HG03469 (cell line): ENCODE data around the gene KY.

Experiments
- ATAC-seq: cut with Tn5 transposase; IDR thresholded peaks from one replicate; pipeline ENCODE4 v1.9.1; 2021; ENCODE audit warnings: mild to moderate bottlenecking, moderate library complexity, moderate number of reproducible peaks; ENCODE audit not compliant: unreplicated experiment

Gene KY

DNA sequence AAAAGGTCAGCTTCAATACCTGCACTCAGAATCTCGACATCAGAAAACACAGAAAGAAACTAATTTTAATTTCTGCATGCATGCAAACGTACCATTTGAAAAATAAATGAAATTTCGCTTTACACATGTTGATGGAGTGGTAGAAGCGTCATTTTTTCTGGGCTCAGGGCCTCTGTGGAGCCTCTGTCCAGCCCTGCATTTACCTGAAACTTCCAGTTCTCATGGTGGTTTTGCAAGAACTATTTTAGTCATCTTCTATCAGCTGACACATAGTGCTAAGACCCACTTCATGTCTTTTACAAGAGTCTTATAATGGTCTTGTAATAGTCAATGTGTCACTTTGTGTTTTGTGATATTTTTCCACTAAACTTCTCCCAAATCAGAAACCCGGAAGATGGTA is 5.3 kb downstream of the KY start:
- ATAC-seq = no peak

DNA sequence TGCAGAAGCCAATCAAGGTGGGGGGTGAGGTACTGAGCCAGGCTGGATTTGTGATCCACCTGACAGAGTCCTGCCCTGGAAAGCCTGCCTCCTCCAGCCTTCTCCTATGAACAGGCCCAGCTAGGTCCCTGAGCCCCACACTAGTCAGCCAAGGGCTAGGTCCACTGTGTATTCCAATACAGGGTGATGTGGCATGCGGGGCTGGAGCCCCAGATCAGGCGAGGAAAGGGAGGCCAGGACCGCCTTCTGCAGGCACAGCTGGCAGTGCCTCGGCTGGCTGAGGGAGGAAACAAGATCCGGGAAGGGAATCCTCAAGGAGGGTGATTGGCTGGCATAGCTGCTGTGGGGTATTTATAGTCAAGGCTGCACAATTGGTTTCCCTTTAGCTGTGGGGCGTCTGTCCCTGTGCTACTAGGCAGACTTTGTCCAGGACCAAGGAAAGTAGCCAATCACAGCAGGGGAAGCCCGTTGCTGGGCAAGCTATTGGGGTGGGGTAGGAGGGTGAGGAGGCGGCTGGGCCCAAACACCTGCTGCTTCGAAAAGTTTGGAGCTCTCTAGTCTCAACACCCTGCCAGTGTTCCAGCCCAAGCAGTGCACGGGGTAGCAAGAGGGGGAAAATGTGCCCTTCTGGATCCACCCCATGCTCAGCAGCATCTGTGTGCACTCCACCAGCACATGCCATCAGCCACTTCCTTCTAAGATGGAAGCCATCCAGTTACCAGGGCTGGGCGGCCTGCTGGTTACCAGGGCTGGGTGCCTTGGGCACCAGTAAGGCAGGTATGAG is 5.9 kb downstream of the KY start:
- ATAC-seq = no peak

DNA sequence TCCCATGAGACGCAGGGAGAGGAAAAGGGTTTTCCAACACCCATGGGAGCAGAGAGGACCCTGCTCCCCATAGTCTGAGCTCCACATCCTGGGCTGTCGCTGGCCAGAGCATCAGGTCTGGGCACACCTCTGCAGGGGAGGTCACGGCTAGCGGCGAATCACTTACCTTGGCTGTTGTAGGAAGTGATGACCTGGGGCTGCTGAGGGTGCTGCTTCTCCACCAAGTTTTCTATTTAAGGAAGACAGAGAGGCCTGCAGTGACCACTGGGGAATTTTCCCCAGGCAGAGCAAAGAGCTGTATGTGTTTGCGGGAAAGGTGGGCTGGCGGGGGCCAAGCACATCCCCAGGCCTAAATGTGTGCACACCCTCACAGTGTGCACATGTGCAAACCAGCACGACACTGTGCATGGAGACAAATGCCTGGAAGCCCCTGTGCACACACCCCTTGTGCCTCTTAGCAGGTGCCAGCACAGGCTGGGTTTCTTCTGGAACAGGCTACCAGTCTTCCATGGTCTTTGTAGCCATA is 7.6 kb downstream of the KY start:
- no peak for ATAC-seq

DNA sequence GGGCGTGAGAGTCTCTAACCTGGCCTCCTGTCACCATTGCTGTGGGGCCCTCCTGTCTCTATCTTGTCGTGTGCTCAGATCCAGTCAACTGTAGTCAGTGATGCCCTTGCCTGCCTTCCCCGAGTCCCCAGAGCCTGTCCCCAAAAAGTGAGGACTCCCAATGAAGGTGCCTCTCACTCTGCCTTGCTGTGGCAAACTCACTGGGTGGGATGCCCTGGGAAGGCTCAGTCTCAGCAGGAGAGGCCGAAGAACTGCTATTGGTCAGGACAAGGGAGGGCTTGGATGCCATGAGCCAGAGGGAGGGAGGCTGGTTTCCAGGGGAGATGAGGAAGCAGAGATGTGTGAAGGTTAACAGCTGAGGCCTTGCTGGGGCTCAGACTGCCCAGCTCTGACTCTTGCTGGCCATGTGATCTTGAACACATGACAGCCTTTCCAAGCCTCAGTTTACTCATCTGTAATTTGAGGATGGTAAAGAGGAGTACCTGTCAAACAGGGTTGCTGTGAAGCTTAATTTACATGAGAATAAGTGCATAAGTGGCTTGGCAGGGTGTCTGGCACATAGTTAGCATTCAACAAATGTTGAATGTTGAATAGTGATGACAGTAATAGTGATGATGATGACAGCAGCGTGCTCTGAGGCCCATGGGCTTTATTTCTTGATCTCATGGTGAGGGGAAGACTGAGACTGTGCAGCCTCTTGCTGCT is 8.2 kb downstream of the KY start:
- ATAC-seq = no peak

DNA sequence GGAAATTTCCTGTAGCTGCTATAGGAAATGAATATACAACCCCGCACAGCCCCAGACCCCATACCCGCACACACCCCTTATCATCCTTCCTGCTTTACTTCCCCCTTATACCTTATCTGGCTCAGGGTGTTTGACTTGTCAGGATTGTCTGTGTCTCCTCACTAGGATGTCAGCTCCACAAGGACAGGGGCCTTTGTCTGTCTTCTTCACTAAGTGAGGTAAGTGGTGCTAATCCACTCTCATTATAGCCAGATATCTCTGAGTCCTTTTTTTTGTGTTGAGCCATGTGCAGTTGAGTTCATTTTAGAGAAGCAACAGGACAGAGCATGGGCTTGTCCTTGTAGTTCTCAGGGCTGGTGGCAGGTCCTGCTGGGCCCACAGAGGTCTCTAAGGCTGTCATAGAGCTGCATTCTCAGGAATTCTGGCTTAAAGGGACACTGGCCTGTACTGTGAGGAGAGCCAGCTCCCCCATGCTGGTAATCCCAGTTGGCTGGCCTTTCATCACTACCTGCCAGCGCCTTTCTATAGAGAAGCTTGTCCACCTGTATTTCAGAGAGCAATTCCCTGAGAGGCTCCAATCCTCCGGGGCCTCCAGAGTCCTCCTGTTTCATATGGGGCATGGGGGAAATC is 9.0 kb downstream of the KY start:
- no peak for ATAC-seq

DNA sequence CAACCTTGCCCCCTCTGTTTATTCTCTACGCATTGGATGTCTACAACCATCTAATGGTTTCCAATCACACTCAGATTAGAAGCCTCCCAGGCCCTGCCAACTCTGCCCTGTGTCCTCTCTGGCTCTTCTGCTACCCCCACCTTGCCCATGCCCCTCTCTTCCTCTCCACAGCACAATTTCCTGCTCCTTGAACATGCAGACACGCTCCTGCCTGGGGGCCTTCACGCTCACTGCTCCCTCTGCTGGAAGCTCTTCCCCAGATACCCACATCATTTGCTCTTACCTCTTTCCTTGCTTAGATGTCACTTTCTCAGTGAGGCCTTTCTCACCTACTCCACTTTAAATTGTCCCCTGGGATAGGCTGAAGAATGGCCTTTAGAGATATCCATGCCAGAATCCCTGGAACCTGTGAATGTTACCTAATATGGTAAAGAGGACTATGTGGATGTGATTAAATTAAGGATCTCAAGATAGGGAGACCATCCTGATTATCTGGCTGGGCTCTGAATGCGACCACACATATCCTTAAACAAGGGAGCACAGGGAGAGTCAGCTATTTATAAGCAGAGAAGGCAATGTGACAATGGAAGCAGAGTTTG is 9.9 kb downstream of the KY start:
- ATAC-seq = no peak

DNA sequence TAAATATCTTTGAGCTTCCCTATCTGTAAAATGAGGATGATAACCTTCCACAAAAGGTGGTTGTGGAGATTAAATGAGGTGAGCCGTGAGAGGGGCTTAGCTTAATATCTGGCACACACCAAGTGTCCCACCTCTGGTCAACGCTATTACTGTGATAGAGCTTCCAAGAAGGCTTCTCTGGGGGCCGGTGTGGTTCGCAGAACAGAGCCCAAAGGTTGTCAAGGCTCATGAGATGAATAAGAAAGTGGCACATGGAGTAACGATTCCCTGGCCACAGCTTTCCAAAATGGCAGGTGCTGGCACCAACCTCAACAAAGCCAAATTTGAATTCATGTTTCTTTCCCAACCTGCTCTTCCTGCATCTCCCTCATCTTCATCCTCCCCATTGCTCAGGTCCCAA is 10.4 kb downstream of the KY start:
- ATAC-seq = no peak

DNA sequence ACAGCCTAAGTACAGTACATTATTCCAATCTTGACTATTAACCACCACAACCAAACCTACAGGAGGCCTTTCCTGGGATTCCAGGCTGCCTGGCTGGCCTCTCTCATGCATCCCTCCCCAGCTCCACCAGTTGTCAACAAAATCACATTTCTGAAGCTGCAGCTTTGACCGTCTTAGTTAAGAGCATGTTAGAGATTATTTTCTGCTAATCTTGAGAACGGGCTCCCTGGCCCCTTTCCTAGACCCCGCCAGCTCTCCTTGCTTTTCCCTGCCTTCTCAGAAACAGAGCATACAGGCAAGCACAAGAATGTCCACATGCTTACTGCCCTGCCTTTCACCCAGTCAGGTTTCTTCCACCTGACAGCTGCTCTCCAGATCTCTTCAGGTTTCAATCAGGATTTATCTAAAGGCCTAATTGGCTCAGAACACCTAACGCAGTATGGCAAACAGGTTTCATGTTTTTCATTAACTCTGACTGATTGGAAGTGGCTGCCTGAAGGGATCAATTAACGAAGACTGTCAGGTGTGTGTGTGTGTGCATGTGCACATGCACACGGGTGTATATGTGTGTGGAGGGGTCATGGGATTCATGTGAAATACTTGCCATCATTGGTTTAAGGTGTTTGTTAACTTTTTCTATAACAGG is 12.3 kb downstream of the KY start:
- ATAC-seq = no peak

DNA sequence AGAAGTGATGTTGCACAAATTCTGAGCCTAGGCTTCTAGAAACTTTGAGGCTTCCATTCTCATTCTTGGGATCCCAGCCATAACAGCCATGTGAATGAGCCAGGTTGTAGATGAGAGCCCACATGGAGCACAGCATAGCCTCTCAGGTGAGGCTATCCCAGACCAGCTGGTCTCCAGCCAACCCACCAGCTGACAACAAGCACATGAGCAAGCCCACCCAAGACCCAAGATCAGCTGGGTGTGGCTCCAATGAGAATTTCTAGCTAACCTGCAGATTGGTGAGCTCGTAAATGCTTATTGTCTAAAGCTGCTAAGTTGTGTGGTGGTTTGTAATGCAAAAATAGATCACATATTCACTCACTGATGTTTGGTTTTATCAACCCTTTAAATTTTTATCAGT is 14.4 kb downstream of the KY start:
- ATAC-seq = no peak

DNA sequence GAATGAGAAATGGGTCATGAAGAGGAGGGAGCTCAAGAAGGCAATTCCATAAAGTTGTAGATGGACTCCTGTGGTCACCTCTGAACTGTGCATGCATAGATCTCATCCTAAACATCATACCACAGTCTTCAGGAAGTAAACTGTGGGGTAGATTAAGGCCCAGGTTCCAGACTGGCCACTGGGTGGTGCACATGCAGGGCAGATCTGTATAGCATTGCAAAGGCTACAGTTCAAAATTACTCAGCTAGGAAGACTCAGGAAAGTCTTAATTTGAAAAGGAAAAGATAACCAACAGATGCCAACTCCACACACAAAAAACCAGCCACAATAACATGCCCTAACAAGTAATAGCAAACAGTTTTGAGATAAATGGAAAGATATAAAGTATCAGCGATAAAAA is 20.3 kb downstream of the KY start:
- no peak for ATAC-seq

DNA sequence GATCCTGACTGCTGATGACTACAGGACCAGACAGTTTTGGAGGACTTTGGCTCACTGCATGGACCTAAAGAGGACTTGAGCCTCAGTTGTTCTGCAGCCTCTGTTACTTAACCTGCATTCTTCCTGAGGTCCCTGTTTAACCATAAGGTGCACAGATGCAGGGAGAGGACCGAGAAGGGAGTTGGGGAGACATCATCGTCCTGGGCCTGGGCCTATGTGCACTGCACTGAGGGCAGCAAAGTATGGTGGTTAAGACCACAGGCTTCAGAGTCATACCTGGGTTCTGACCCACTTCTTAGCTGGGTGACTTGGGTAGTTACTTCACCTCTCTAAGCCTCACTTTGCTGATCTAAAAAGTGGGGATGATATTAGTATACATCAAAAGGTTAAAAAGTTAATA is 21.9 kb downstream of the KY start:
- no peak for ATAC-seq

DNA sequence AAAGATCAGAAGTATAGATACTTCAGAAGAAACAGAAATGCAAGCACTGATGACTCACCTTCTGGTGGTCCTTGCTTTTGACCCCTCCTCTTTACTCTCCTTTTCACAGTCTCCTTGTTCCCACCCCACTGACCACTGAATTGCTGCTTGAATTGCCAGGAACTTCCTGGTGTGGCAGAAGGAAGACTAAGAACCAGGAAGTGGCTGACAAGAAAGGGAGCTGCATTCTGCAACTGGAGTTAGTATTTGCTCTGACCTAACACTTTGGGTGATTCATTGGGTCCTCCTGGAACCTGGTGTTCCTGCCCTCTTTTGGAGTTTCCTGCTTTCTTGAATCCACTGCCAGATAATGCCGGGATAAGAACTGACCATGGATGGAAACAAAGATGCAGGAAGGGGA is 23.0 kb downstream of the KY start:
- no peak for ATAC-seq

DNA sequence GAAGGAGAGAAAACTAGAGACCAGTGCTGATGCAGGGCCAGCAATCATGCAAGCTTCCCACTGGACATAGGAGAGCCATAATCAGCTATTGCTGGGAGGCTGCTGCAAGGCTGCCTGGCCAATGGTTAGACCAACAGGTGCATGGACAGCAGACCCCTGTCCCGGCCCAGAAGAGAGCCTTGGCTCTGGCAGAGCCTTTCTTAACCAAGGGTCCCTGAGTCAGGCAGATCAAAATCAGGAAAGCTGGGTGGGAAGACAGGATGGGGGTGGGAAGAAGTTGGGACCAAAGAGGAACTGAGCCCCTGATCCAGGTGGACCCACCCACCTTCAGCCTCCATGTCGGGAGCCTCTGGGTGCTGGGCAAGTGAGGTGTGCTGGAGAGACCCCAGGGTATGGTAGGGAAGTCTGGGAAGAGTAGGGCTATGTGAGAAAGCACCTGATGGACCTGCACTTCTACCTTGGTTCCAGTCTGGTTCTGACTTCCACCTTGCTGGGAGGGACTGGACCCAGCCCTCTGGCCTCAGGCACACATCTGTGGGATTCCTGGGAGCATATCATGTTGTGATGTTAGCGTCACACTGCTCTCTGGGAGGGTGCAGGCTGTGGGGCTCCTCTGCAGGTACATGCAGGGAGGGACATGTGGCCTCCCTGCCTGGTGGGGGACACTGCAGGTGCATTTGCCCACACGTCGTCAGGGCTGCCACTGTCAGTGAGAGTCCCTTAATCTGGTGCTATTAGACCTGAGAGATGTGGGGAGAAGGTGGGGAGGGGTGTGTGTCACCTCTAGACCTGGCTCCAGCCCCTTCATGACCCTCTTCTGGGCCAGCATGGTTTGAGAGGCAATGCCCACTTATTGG is 24.7 kb downstream of the KY start:
- ATAC-seq = no peak

DNA sequence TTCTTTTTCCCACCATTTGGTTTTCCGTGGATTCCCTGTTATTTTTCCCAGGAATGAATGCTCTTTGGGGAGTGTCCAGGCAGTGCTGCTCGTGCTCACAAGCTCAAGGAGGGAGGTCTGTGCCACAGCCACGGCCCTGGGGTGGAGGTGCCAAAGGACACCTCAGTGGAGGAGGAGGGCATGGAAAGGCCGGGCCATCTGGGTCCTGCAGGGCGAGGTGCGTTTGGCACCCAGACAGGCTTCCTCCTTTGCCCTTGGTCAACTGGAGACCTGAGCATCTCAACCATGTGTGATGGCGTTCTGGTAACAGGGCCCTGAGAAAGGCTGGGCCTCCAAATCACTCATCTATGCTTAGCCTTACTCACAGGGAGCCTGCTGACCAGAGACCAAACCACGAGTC is 25.4 kb downstream of the KY start:
- ATAC-seq = no peak

DNA sequence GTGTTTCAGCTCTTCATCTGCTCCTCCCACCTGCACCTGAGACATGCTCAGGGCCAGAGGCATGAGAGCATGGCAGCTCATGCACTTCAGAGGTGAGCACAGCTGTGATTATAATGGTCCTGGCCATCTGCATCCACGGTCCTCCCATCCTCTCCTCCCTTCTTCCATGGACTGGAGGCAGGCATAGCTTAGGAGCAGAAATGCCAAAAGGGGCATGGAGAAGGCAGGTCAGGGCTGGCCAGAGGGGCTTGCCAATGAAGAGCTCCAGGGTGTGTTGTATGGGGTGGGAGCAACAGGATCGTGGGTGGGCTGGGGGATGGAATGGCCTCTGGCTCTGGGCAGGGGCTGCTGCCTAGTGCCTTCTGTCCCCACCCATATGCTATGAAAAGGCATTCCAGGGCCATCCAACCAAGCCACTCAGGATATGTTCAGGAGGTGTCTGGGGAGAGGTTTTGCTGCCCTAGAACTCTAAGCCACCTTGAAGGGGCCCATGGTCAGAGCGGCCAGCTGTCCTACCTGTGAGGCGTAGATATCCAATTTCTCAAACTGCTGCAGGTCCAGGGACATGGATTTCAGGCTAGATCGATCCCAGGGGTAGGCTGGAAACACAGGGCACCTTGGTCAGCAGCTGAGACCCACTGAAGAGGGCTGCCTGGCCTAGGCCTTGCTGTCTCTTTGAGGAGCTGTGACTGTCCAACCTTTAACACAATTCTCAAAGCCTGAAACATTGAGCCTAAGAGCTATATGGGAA is 26.1 kb downstream of the KY start:
- no peak for ATAC-seq

DNA sequence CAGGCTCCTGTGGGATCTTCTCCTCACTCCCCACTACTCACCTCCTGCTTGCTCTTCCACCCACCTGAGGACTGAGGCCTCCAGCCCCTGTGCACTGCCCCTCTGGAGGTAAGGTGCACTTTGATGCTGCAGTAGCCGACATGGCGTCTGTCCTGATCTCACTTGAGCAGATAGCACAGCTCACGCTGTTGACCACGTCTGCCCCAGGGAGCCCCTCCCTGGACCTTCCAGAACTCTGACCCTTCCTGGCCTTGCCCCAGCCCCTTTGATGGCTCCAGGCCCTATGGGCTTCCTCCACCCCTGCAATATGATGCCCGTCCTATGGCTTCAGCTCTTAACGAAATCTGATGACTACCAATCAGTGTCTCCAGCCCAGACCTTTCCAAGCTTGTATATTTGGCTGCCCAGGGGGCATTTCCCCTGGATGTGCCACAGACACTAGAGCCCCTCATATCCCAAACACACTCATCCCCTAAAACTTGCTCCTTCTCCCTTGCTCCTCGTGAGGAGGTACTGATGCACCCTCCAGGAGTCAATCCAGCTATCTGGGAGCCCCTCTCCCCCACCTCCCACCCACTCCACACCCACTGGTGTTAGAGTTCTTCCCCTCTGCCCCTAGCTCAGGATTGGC is 27.1 kb downstream of the KY start:
- ATAC-seq = no peak

DNA sequence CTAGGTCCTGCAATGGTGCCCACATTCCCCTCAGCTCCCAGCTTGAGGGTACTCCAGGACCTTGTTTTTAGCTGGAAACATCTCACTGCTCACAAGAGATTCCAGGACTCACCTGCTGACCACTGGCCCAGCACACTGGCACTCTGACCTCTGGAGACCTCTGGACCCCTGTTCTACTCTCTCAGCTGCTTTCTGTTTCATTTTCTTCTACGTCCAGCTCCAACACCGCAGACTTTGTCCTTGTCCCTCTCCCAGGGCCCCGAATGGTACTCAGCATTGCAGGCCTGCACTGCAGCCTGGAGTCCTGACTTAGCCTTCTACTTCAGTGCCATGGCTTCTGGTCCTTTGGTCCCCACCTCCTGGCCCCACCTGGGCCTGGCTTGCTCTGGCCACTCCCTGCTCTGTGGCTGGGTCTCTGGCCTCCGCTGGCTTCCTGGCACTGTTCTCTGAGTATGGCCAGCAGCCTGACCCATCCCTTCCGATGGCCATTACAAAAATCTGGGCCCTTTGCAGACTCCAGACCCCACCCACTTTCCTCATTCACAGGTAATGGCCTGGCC is 27.9 kb downstream of the KY start:
- ATAC-seq = no peak

DNA sequence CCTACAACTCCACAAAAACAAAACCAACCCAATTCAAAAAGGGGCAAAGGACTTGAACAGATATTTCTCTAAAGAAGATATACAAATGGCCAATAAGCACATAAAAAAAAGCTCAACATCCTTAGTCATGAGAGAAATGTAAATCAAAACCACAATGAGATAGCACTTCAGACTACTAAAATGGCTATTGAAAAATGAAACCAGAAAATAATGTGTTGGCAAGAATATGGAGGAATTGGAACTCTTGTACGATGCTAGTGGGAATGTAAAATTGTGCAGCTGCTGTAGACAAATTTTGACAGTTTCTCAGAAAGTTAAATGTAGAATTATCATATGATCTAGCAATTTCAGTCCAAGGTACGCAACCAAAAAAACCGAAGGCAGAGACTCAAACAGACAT is 29.0 kb downstream of the KY start:
- ATAC-seq = no peak
